ENCODE data around the gene GTPBP8. TPM values are rescaled to one million over a fixed set of nuclear protein-coding genes. Genes with fewer than 3 reads are reported as not detected.

GTPBP8 gene
- total and polyA plus RNA-seq, 2 of the 8 experiments (the other 6 are each of a cell fraction or from before 2014, with no cell fraction given) = 25.8 to 27.6 TPM

- no peak for TF ChIP-seq RBBP5 (IDR thresholded peaks at IDR 0.05; ENCODE audit: borderline replicate concordance, low read depth, low read length)
- TF ChIP-seq SIX5 (IDR thresholded peaks at IDR 0.05; ENCODE audit: low read depth, low read length) = no peak
- no peak for TF ChIP-seq RFX5 (IDR thresholded peaks at IDR 0.05; ENCODE audit: borderline replicate concordance, low read depth, low read length)
- no peak for TF ChIP-seq TAF7 (optimal IDR thresholded peaks at IDR 0.05; ENCODE audit: borderline replicate concordance, low read depth, low read length)
These were observed 47.5 kb downstream of the GTPBP8 start (continued) for GRCh38 chr3:113038328-113038727.
